SK-N-SH (cell line): ENCODE results near the gene OR8G1. TPM values are rescaled to one million over a fixed set of nuclear protein-coding genes. Genes with fewer than 3 reads are reported as not detected.

Experiments
- CTCF ChIA-PET: fragments of 300-600, 350-600 bp; formaldehyde crosslinking; extraction: SDS; loops from one replicate; lab custom pipeline; 2021; lab: Yijun Ruan, JAX
- POLR2A ChIA-PET: fragments of 350-600 bp; sonication (Branson Sonifier 250); formaldehyde crosslinking; extraction: SDS; loops from one replicate; lab custom pipeline; 2020; ENCODE audit warnings: antibody characterized with exemption, inconsistent platforms; lab: Yijun Ruan, JAX
- DNase-seq: peaks from one replicate; pipeline ENCODE4 v3.0.0; 2012
- H2AFZ ChIP-seq: fragments of 200-600 bp; sonication (generic); 2 replicates; pipeline ENCODE4 v1.8.1; 2016; ENCODE audit warnings: antibody characterized with exemption, mild to moderate bottlenecking, low read depth
- H3F3A ChIP-seq: fragments of 200-600 bp; sonication (generic); replicated peaks from 2 replicates; pipeline ENCODE3; 2016; ENCODE audit warnings: antibody characterized with exemption, mild to moderate bottlenecking; ENCODE audit not compliant: insufficient read depth
- H3K27ac ChIP-seq, 2 experiments: fragments of 200-500 bp in 1 of 2; fragments of 200-600 bp in 1 of 2; sonication (Bioruptor generic) in 1 of 2; sonication (generic), shearing (Covaris generic) in 1 of 2; 2 replicates each; pipeline versions ENCODE4 v1.5.1 to v1.6.1; 2014 to 2016; ENCODE audit warnings: low read depth in 2 of 2, inconsistent platforms in 1 of 2, low read length in 1 of 2, mild to moderate bottlenecking in 1 of 2, mixed read lengths in 1 of 2
- H3K27me3 ChIP-seq: fragments of 200-600 bp; sonication (generic), shearing (Covaris generic); 2 replicates; pipeline ENCODE4 v1.6.1; 2016; ENCODE audit warnings: mixed run types; ENCODE audit not compliant: insufficient read depth
- H3K36me3 ChIP-seq, 2 experiments: fragments of 200-500 bp in 1 of 2; fragments of 200-600 bp in 1 of 2; sonication (Bioruptor generic) in 1 of 2; sonication (generic) in 1 of 2; replicated peaks in 1 of 2; 2 replicates each; pipeline versions ENCODE3 to v1.5.1; 2014 to 2016; ENCODE audit warnings: low read length in 1 of 2, mild to moderate bottlenecking in 1 of 2; ENCODE audit not compliant: insufficient read depth in 2 of 2, control insufficient read depth in 1 of 2
- H3K4me1 ChIP-seq, 2 experiments: fragments of 200-500 bp in 1 of 2; fragments of 200-600 bp in 1 of 2; sonication (Bioruptor generic) in 1 of 2; sonication (generic), shearing (Covaris generic) in 1 of 2; 2 replicates each; pipeline versions ENCODE4 v1.5.1 to v1.6.1; 2014 to 2016; ENCODE audit warnings: low read depth in 1 of 2, low read length in 1 of 2, mixed run types in 1 of 2; ENCODE audit not compliant: insufficient read depth in 2 of 2, control insufficient read depth in 1 of 2
- H3K4me2 ChIP-seq: fragments of 200-600 bp; sonication (generic), shearing (Covaris generic); 2 replicates; pipeline ENCODE4 v1.6.1; 2017; ENCODE audit warnings: mixed run types
- H3K4me3 ChIP-seq, 2 experiments: fragments of 200-500 bp in 1 of 2; fragments of 200-600 bp in 1 of 2; sonication (Bioruptor generic) in 1 of 2; sonication (generic), shearing (Covaris generic) in 1 of 2; 2 replicates each; pipeline versions ENCODE4 v1.5.1 to v1.8.1; 2014 to 2016; ENCODE audit warnings: low read depth in 2 of 2, inconsistent platforms in 1 of 2, low read length in 1 of 2, mild to moderate bottlenecking in 1 of 2, mixed read lengths in 1 of 2, moderate library complexity in 1 of 2
- H3K79me2 ChIP-seq: fragments of 200-600 bp; sonication (generic); 2 replicates; pipeline ENCODE4 v1.8.1; 2017; ENCODE audit warnings: mild to moderate bottlenecking; ENCODE audit not compliant: insufficient read depth
- H3K9ac ChIP-seq: fragments of 200-600 bp; sonication (generic); 2 replicates; pipeline ENCODE4 v1.6.1; 2017; ENCODE audit warnings: mixed run types
- H3K9me2 ChIP-seq: fragments of 200-600 bp; sonication (generic); 2 replicates; pipeline ENCODE4 v1.6.1; 2017; ENCODE audit warnings: mixed run types
- H3K9me3 ChIP-seq: fragments of 200-600 bp; sonication (generic); 2 replicates; pipeline ENCODE4 v1.6.1; 2017; ENCODE audit warnings: mixed run types, mild to moderate bottlenecking, moderate library complexity
- H4K20me1 ChIP-seq: fragments of 200-600 bp; sonication (generic); 2 replicates; pipeline ENCODE4 v1.6.1; 2017; ENCODE audit warnings: mild to moderate bottlenecking, mixed run types; ENCODE audit not compliant: insufficient read depth
- CTCF ChIP-seq: fragments of 200-600 bp; sonication (generic); IDR thresholded peaks from 2 replicates; pipeline ENCODE4 v1.6.1; 2017; ENCODE audit warnings: antibody characterized with exemption, mild to moderate bottlenecking, moderate library complexity
- FOSL2 ChIP-seq: IDR thresholded peaks from 2 replicates; pipeline ENCODE4 v1.4.0; 2012; ENCODE audit warnings: low read depth, mild to moderate bottlenecking, moderate library complexity, borderline replicate concordance
- FOXM1 ChIP-seq: IDR thresholded peaks from 2 replicates; pipeline ENCODE4 v1.4.0; 2012; ENCODE audit warnings: low read depth, mild to moderate bottlenecking
- GABPA ChIP-seq: IDR thresholded peaks from 2 replicates; pipeline ENCODE4 v1.4.0; 2012; ENCODE audit warnings: low read depth, mild to moderate bottlenecking
- JUND ChIP-seq: IDR thresholded peaks from 2 replicates; pipeline ENCODE4 v1.4.0; 2012
- MEF2A ChIP-seq: IDR thresholded peaks from 2 replicates; pipeline ENCODE4 v1.4.0; 2012; ENCODE audit warnings: low read depth, borderline replicate concordance
- MXI1 ChIP-seq: IDR thresholded peaks from 2 replicates; pipeline ENCODE4 v1.6.1; 2012; ENCODE audit warnings: mild to moderate bottlenecking, low read depth, low read length, improper control_type of control experiment
- NFIC ChIP-seq: IDR thresholded peaks from 2 replicates; pipeline ENCODE4 v1.4.0; 2012; ENCODE audit warnings: borderline replicate concordance
- NRF1 ChIP-seq: IDR thresholded peaks from 2 replicates; pipeline ENCODE4 v1.6.1; 2012; ENCODE audit warnings: low read depth, mild to moderate bottlenecking, low read length
- POLR2AphosphoS5 ChIP-seq: IDR thresholded peaks from 2 replicates; pipeline ENCODE4 v1.6.1; 2012; ENCODE audit warnings: low read depth, low read length
- RCOR1 ChIP-seq: fragments of 150-350 bp; IDR thresholded peaks from 2 replicates; pipeline ENCODE4 v1.6.1; 2017; ENCODE audit warnings: antibody characterized with exemption, low read length
- RFX5 ChIP-seq: IDR thresholded peaks from 2 replicates; pipeline ENCODE4 v1.6.1; 2012; ENCODE audit warnings: mild to moderate bottlenecking, improper control_type of control experiment, low read length
- SIN3A ChIP-seq: IDR thresholded peaks from 2 replicates; pipeline ENCODE4 v1.6.1; 2012; ENCODE audit warnings: low read depth, mild to moderate bottlenecking, low read length, moderate library complexity, borderline replicate concordance
- SMC3 ChIP-seq: IDR thresholded peaks from 2 replicates; pipeline ENCODE4 v1.6.1; 2012; ENCODE audit warnings: low read depth, low read length, improper control_type of control experiment
- TCF12 ChIP-seq: IDR thresholded peaks from 2 replicates; pipeline ENCODE4 v1.4.0; 2012
- TEAD4 ChIP-seq: IDR thresholded peaks from 2 replicates; pipeline ENCODE4 v1.4.0; 2012; ENCODE audit warnings: mild to moderate bottlenecking, borderline replicate concordance; ENCODE audit not compliant: insufficient read depth
- USF1 ChIP-seq: IDR thresholded peaks from 2 replicates; pipeline ENCODE4 v1.4.0; 2012; ENCODE audit warnings: low read depth, borderline replicate concordance
- ZBTB33 ChIP-seq: IDR thresholded peaks from 2 replicates; pipeline ENCODE4 v1.4.0; 2012; ENCODE audit warnings: low read depth, borderline replicate concordance
- WGBS: methylation state at CpG from one replicate; pipeline ENCODE4 v1.1.6; 2017; ENCODE audit warnings: low lambda C conversion rate; 5-methylcytosine and 5-hydroxymethylcytosine counted together
- polyA plus RNA-seq, 3 experiments: library from polyadenylated mRNA; depleted of rRNA; stranded (reverse); fragments of >200 nt; gene quantifications; 2 replicates each; pipeline ENCODE4 v1.2.3, GENCODE V29; 2012

OR8G1 gene
- polyA plus RNA-seq, 1 of the 3 experiments (the other 2 are of a cell fraction): not detected

GRCh38 chr11:124285610-124286344 is 44.9 kb downstream of the OR8G1 start:
- H3K9ac ChIP-seq: no peak overlapping the region

GRCh38 chr11:124294687-124295086 is 53.8 kb downstream of the OR8G1 start:
- 0% methylated on average over 1 of the region's 1 CpG for WGBS
- no peaks in the 10 kb centered on the region for H4K20me1 ChIP-seq
- no peak overlapping the region for H3K27ac ChIP-seq
- no peak overlapping the region for H2AFZ ChIP-seq
- no peaks in the 10 kb centered on the region for H3K9me2 ChIP-seq
- no peaks in the 10 kb centered on the region for H3K4me1 ChIP-seq
- no peak overlapping the region for H3K4me3 ChIP-seq
- ChIA-PET POLR2A (no interaction called here), CTCF (no interaction called here)
- DNase-seq: no peak
- H3K9me3 ChIP-seq: no peaks in the 10 kb centered on the region
- H3K36me3 ChIP-seq: no peaks in the 10 kb centered on the region
- H3K27me3 ChIP-seq: no peaks in the 10 kb centered on the region
- TF ChIP-seq ZBTB33 (no peak), NFIC (no peak)
- no peak overlapping the region for H3K9ac ChIP-seq
- no peaks in the 10 kb centered on the region for H3F3A ChIP-seq
- H3K4me2 ChIP-seq: no peak overlapping the region
- no peaks in the 10 kb centered on the region for H3K79me2 ChIP-seq

More at GRCh38 chr11:124285610-124286344, 44.9 kb downstream of the OR8G1 start:
- no peak for DNase-seq
- ChIA-PET CTCF (no interaction called here), POLR2A (no interaction called here)
- Histone ChIP-seq H3K4me3 (no peak overlapping the region), H3K27ac (no peak overlapping the region; a peak in 1 of 4 replicates), H4K20me1 (no peaks in the 10 kb centered on the region), H3K9me2 (no peaks in the 10 kb centered on the region), H3K4me2 (no peak overlapping the region), H3K9me3 (no peaks in the 10 kb centered on the region), H2AFZ (no peak overlapping the region), H3K79me2 (no peaks in the 10 kb centered on the region), H3K36me3 (no peaks in the 10 kb centered on the region), H3F3A (peaks cover 7% of the 10 kb centered on the region), H3K27me3 (no peaks in the 10 kb centered on the region), H3K4me1 (no peaks in the 10 kb centered on the region)
- 2% methylated on average over 3 of the region's 3 CpGs for WGBS
- TF ChIP-seq FOXM1: no peak
- 0 out of 2 replicates have a peak, but pooled peaks have one; percentile 9 for TF ChIP-seq JUND
- TF ChIP-seq TCF12: 0 out of 2 replicates have a peak, but pooled peaks have one; percentile 9
- peak; percentile 19; the same call in 1 of the 2 replicates for TF ChIP-seq TEAD4

GRCh38 chr11:124296016-124296415 is 55.1 kb downstream of the OR8G1 start:
- ChIA-PET CTCF (no interaction called here), POLR2A (no interaction called here)
- H3K9me2 ChIP-seq: no peaks in the 10 kb centered on the region
- no peaks in the 10 kb centered on the region for H3F3A ChIP-seq
- no peak for DNase-seq
- H3K4me3 ChIP-seq: no peak overlapping the region
- no peak overlapping the region for H3K4me2 ChIP-seq
- H3K9me3 ChIP-seq: no peaks in the 10 kb centered on the region
- no peaks in the 10 kb centered on the region for H3K27me3 ChIP-seq
- H3K36me3 ChIP-seq: no peaks in the 10 kb centered on the region
- H2AFZ ChIP-seq: no peak overlapping the region
- H3K9ac ChIP-seq: no peak overlapping the region
- H4K20me1 ChIP-seq: no peaks in the 10 kb centered on the region
- no peak overlapping the region for H3K27ac ChIP-seq
- no peaks in the 10 kb centered on the region for H3K79me2 ChIP-seq
- no peaks in the 10 kb centered on the region for H3K4me1 ChIP-seq
- no peak for TF ChIP-seq RCOR1
- no peak for TF ChIP-seq CTCF
- TF ChIP-seq POLR2AphosphoS5: no peak
- no peak for TF ChIP-seq SMC3
- no peak for TF ChIP-seq USF1
- TF ChIP-seq MXI1: no peak
- no peak for TF ChIP-seq SIN3A
- TF ChIP-seq JUND: no peak
- TF ChIP-seq GABPA: no peak
- no peak for TF ChIP-seq MEF2A
- TF ChIP-seq FOSL2: no peak
- TF ChIP-seq RFX5: no peak
- no peak for TF ChIP-seq NRF1
